ENCODE results near the gene CNTN2. TPM values are rescaled to one million over a fixed set of nuclear protein-coding genes. Genes with fewer than 3 reads are reported as not detected.

CNTN2 gene
- total RNA-seq, 4 donors from 2014 or later: 1.4 to 6.7 (median 1.8) TPM

GRCh38 chr1:205076245-205076761, 33.3 kb downstream of the CNTN2 start:
- Histone ChIP-seq H3K27ac (no peak overlapping the region), H3K27me3 (no peaks in the 10 kb centered on the region), H3K36me3 (no peaks in the 10 kb centered on the region), H3K9me3 (no peaks in the 10 kb centered on the region), H3K4me3 (no peak overlapping the region), H3K4me1 (no peaks in the 10 kb centered on the region)
- TF ChIP-seq POLR2AphosphoS5 (IDR thresholded peaks at IDR 0.05) (no peak), EP300 (IDR thresholded peaks at IDR 0.05; ENCODE audit: low read depth) (no peak), CTCF (IDR thresholded peaks at IDR 0.05) (no peak), POLR2A (IDR thresholded peaks at IDR 0.05) (no peak)
- in situ Hi-C loops (cut with MboI; ENCODE audit: low pct_ligation_motif_present in 1 of 4, low pct_unique_long_range_greater_than_20kb in 1 of 4, low sequenced_read_pairs in 3 of 4): no loop called here
- intact Hi-C loops (cut with DNase I; ENCODE audit: low total_unique reads): no loop called here
- DNase-seq: no peak
- 89% methylated on average over 4 of the region's 4 CpGs; no CpG with 5 or more reads in 1 of the 2 donors for WGBS, 2 donors (ENCODE audit: low coverage in 1 of 2)

- Histone ChIP-seq H3K4me3 (no peak overlapping the region), H3K27me3 (no peaks in the 10 kb centered on the region), H3K36me3 (no peaks in the 10 kb centered on the region), H3K9me3 (no peaks in the 10 kb centered on the region), H3K4me1 (no peaks in the 10 kb centered on the region), H3K27ac (no peak overlapping the region)
- intact Hi-C loops (cut with DNase I; ENCODE audit: low total_unique reads) (no loop called here), in situ Hi-C loops (cut with MboI; ENCODE audit: low pct_ligation_motif_present in 1 of 4, low pct_unique_long_range_greater_than_20kb in 1 of 4, low sequenced_read_pairs in 3 of 4) (no loop called here)
- DNase-seq: no peak
- 93 to 94% methylated on average over 6 to 7 of the region's 7 CpGs for WGBS, 2 donors (ENCODE audit: low coverage in 1 of 2)
- TF ChIP-seq POLR2AphosphoS5 (IDR thresholded peaks at IDR 0.05) (no peak), POLR2A (IDR thresholded peaks at IDR 0.05) (no peak), CTCF (IDR thresholded peaks at IDR 0.05) (no peak), EP300 (IDR thresholded peaks at IDR 0.05; ENCODE audit: low read depth) (no peak)
Measured at GRCh38 chr1:205077158-205077933, 34.3 kb downstream of the CNTN2 start.

GRCh38 chr1:205077934-205078311, 34.9 kb downstream of the CNTN2 start:
- Histone ChIP-seq H3K4me3 (no peak overlapping the region), H3K36me3 (no peaks in the 10 kb centered on the region), H3K4me1 (no peaks in the 10 kb centered on the region), H3K27me3 (no peaks in the 10 kb centered on the region), H3K9me3 (no peaks in the 10 kb centered on the region), H3K27ac (no peak overlapping the region)
- WGBS, 2 donors (ENCODE audit: low coverage in 1 of 2): 79% methylated on average over 1 of the region's 1 CpG; no CpG with 5 or more reads in 1 of the 2 donors
- DNase-seq: no peak
- in situ Hi-C loops (cut with MboI; ENCODE audit: low pct_ligation_motif_present in 1 of 4, low pct_unique_long_range_greater_than_20kb in 1 of 4, low sequenced_read_pairs in 3 of 4): no loop called here
- no peak for TF ChIP-seq CTCF (IDR thresholded peaks at IDR 0.05)
- no peak for TF ChIP-seq POLR2AphosphoS5 (IDR thresholded peaks at IDR 0.05)
- TF ChIP-seq POLR2A (IDR thresholded peaks at IDR 0.05): no peak
- no peak for TF ChIP-seq EP300 (IDR thresholded peaks at IDR 0.05; ENCODE audit: low read depth)
- intact Hi-C loops (cut with DNase I; ENCODE audit: low total_unique reads): no loop called here

GRCh38 chr1:205082431-205082830, 39.4 kb downstream of the CNTN2 start:
- TF ChIP-seq CTCF (IDR thresholded peaks at IDR 0.05): no peak
- no peak for TF ChIP-seq POLR2AphosphoS5 (IDR thresholded peaks at IDR 0.05)
- TF ChIP-seq POLR2A (IDR thresholded peaks at IDR 0.05): no peak
- no peak for TF ChIP-seq EP300 (IDR thresholded peaks at IDR 0.05; ENCODE audit: low read depth)
- Histone ChIP-seq H3K27me3 (no peaks in the 10 kb centered on the region), H3K9me3 (no peaks in the 10 kb centered on the region), H3K36me3 (peaks cover 0 to 26% (median 7%) of the 10 kb centered on the region in 4 donors), H3K4me1 (no peaks in the 10 kb centered on the region), H3K4me3 (no peak overlapping the region), H3K27ac (no peak overlapping the region)
- in situ Hi-C loops (cut with MboI; ENCODE audit: low pct_ligation_motif_present in 1 of 4, low pct_unique_long_range_greater_than_20kb in 1 of 4, low sequenced_read_pairs in 3 of 4): no loop called here
- no peak for DNase-seq
- WGBS, 2 donors (ENCODE audit: low coverage in 1 of 2): 83 to 89% methylated on average over 1 to 4 of the region's 4 CpGs
- intact Hi-C loops (cut with DNase I; ENCODE audit: low total_unique reads): no loop called here
